RPMI7951 (cell line): ENCODE results near the gene SNX19. TPM values are rescaled to one million over a fixed set of nuclear protein-coding genes. Genes with fewer than 3 reads are reported as not detected.
"Not testable (repeated sequence)": the region's sequence is repeated elsewhere in the genome, so short reads cannot be mapped to it uniquely, and the experiment has no call there.

Source experiments
- DNase-seq: peaks from one replicate; pipeline ENCODE4 v3.0.0-alpha.2; 2012; ENCODE audit warnings: low read depth
- total RNA-seq: library from RNA; depleted of rRNA; stranded (reverse); fragments of >200 nt; shearing (Covaris generic); gene quantifications from 2 replicates; pipeline ENCODE4 v1.2.3, GENCODE V29; 2014

Gene SNX19
- total RNA-seq, 1 experiment from 2014 or later: 69.7 TPM

GRCh38 chr11:130872513-130872912, 43.8 kb downstream of the SNX19 start:
- DNase-seq: no peak

- DNase-seq: no peak
These were observed 44.2 kb downstream of the SNX19 start for GRCh38 chr11:130872102-130872501.

DNA sequence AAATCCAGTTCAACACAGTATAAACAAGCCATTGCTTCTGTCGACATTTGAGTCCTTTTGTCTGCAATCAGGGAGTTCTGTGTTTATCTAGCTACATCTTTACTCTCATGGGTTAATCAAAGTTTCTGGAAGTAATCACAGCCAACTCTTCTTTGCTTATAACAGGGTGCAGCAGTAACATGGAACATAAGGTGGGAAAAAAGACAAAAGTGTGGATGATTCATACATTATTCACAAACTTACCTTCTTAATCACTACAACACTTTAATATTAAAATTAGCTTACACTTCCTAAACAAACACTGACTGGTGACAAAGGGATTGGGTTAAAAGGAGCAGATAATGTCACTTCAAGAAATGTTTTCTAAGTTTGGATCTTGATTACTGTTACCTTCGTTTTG, 44.7 kb downstream of the SNX19 start:
- no peak for DNase-seq

- no peak for DNase-seq
These were observed 47.4 kb downstream of the SNX19 start for GRCh38 chr11:130868721-130869390.

DNA sequence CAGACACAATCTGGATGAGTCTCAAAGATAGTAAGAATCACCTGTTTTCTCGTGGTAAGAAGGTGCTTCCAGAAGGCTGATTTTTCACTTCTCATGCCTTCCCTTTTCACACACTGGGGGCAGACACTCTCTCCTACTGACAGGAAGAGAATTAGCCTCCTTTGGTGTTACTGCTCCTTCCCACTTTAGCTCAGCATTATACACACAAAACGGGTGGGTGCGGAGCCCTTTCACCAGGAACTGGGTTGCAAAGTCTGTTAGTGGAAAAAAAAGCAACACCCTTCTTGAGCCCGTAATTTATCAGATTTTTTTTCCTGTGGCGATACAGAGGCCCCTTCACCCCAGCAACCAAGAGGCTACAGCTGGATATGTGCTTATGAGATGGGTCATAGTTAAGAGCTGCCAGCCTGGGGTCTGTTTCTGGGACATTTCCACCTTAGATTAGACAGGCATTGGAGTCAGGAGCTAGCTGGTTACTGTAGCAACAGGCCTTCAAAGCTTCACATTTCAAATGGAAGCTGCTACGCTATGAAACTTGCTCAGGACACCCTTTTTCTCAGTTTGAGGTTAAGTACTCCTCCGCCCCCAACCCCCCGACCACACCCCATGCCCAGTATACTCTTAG, 48.1 kb downstream of the SNX19 start:
- DNase-seq: no peak

- no peak for DNase-seq
These were observed 49.4 kb downstream of the SNX19 start for GRCh38 chr11:130866831-130867230.

DNA sequence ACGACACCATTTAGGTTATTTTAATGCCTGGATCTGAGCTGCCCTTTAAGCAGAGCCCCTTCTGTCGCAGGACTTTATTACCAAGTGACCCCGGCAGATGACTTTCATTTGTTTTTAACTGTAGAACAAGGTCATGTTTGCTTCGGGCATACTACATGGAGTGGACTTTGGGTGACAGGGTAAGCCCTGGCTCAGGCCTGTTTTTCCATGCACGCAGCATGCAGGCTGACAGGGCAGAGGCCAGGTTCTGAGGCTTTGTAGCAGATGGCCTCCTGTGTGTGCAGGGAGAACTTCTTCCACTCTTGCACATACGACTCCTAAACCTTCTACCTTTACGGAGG, 50.5 kb downstream of the SNX19 start:
- no peak for DNase-seq

DNA sequence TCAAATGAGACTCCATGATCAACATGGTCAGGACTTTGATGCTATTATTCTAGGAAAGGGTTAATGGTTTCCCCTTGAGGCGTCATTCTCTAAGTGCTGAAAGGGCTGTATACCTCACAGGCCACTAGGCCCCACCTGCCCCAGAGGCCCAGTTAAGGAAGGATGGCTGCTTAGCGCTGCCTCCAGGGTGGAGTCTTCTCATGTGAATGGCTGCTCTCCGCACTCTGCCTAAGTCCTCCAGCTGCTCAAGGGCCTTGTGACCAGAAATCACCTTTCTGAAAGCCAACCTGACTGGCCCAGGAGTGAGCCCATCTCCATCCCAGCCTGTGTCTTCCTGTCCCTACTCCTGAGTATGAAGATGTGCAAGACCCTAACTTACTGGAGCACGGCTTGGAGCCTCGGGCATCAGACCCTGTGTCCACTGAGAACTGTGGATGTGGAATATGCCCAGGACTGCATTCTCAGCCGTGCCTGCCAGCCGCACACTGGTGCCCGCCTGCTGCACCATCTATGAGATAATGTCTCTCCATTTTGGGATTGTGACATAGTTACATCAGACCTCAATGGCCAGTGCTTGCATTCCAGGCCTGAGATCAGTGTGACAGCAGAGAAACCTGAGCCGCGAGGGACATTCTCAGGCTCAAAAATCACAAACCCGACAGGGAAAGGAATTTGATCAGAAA, 51.0 kb downstream of the SNX19 start:
- no peak for DNase-seq

GRCh38 chr11:130861902-130862860, 54.1 kb downstream of the SNX19 start:
- DNase-seq: peak; percentile 79

DNA sequence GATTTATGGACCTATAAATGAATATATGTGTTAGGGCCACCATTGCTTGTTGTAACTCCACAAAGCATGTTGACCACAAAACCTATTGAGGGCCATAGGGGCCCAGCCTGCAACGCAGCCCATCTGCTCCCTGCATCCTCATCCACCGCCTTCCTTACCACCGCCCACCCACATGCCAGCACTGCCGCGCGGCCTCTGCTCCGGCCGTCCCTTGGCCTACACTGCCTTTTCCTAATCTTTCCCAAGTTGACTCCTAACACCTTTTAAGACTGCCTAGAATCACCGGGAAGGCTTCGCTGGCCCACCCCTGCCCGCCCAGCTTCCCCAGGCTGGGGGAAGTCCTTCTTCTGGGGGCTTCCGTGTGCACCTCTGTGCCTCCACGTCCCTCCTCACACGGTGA, 55.0 kb downstream of the SNX19 start:
- DNase-seq: no peak

DNA sequence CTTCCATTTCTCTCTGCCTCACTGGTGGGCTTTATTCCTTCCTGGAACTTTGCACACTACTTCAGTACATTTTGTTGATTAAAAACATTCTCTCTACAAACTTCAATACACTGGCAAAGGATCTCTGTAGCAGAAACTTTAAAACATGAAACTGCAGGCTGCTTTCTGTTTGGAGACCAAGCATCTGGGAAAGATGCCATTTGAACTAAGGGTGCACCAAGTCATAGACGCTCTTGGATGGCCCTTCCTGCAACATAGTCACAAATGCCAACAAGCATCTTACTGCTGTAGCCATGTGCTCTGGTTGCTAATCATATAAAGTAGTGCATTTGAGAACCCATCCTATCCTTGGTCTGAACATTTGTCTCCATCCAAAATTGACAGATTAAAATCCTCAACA, 56.4 kb downstream of the SNX19 start:
- no peak for DNase-seq

GRCh38 chr11:130858215-130858614, 58.1 kb downstream of the SNX19 start:
- DNase-seq: peak; percentile 27

DNA sequence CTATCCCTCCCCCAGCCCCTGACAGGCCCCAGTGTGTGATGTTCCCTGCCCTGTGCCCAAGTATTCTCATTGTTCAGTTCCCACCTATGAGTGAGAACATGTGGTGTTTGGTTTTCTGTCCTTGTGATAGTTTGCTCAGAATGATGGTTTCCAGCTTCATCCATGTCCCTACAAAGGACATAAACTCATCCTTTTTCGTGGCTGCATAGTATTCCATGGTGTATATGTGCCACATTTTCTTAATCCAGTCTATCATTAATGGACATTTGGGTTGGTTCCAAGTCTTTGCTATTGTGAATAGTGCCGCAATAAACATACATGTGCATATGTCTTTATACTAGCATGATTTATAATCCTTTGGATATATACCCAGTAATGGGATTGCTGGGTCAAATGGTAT, 60.6 kb downstream of the SNX19 start:
- DNase-seq: not testable (repeated sequence)

GRCh38 chr11:130854483-130854882, 61.8 kb downstream of the SNX19 start:
- DNase-seq: no peak

DNA sequence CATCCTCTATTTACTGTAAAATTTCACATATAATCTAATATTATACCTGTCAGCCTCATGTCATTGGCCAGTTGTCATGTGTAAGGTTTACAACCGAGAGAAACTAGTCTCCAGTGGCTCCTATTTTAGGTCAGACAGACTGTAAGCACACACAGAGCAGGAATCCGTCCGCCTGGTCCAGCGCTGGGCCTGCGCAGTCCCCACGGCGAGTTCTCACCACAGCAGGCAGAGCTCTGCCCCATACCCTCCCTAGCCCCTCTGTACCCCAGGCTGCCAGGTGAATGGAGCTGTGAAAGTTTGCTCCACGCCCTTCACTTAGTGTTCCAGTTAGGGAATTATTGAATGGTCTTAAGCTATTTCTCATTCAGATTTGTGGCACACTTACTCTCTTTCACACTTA, 63.7 kb downstream of the SNX19 start:
- DNase-seq: no peak

- no peak for DNase-seq
These were observed 65.9 kb downstream of the SNX19 start for GRCh38 chr11:130850185-130850944.

DNA sequence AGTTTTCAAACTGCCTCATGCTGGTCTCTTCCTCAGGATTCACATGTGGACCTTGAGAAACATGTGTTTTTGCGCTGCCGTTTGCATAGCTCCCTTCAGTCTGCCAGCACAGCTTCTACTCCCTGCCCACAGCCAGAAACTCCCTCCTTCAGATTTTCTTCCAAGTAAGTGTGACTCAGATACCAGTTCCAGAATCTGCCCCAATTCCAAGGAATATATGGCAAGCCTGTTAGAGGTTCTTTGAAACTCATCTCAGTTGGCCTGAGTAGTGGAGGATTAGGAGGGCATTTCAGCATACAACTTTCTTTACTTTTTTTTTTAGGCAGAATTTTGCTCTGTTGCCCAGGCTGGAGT, 67.1 kb downstream of the SNX19 start:
- peak; percentile 86 for DNase-seq

DNA sequence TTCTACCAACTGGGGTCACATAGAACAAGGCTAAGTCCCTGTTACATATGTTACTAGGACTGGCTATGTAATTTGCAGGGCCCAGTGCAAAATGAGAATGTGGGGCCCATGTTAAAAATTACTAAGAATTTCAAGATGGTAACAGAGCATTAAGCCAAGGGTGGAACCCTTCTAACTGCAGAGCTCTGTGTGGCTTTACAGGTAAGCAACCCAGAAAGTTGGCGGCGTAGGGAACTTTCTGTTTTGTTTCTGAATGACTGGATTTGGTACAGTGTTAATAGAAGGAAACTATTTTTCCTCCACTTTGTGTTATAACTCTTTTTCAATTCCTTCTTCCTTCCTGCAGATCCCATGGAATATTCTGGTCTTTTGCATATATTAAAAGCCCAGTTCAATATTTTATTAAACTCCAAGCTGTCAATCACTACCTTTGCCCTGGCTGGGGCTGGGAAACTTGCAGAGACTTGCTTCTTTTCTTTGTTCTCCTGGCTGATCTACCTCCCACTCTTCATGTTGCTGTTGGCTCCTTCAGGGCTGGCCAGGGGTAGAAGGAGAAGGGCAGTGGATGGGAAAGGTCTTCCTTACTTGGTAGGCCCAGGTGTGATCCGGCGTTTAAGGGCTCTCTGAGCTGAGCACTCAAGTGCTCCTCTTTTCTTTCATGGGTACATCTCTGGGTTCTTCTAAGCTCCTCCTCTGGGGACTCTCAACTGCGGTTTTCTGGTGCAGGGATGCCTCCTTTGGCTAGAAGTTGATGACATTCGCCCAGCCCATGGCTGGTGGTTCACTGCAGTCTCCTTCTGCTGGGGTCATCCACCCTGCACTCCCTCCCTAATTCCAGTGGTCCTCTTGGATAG, 67.7 kb downstream of the SNX19 start:
- DNase-seq: no peak

DNA sequence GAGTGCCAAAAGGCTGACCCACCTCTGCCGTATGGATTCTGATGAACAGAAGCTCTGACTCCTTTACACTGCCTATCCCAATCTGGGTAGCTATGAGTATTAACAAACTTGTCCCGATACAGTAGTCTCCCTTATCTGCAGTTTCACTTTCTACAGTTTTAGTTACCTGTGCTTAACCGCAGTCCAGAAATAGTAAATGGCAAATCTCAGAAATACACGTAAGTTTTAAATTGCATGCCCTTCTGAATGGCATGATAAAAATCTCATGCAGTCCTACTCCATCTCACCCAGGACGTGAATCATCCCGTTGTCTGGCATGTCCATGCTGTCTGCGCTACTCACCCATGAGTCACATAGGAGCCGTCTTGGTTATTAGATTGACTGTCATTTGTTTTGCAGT, 68.8 kb downstream of the SNX19 start:
- peak; percentile 93 for DNase-seq

- DNase-seq: peak; percentile 52
These were observed 69.7 kb downstream of the SNX19 start for GRCh38 chr11:130846606-130847005.

DNA sequence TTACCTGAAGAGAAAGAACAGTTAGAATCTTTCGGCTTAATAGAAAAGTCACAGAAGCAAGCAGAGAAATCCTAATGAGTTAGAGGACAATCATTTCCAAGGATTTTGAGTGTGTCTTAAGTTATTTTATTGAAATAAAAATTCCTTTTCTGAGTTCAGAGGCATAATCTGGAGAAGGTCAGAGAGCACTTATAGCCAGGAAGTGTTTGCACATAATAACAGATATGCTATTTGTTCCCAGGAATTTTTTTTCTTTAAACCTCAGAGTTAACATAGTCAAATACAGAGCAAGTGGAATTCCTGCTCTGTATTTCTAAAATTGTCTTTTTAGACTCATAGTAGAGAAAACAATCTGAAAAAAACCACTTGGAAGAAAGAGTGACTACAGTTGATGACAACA, 74.3 kb downstream of the SNX19 start:
- DNase-seq: no peak
